VCaP (cell line): Measurements from ENCODE around the gene ELAVL3.
A peak's percentile ranks its signal among the peaks of the same experiment; 100 is the strongest.

Experiments
- H3K27ac ChIP-seq: fragments of 450-650 bp; 2 replicates; pipeline ENCODE4 v1.5.1; 2017
- CTCF ChIP-seq: fragments of 450-650 bp; conservative IDR thresholded peaks from 2 replicates; pipeline ENCODE4 v1.5.1; 2017; ENCODE audit warnings: mild to moderate bottlenecking, moderate library complexity

Gene ELAVL3

GRCh38 chr19:11483366-11484111 lies 2.7 kb upstream of the ELAVL3 start:
- H3K27ac ChIP-seq, result peak overlapping the region; percentile 83
- TF ChIP-seq CTCF, result no peak

GRCh38 chr19:11482384-11483050 lies 1.7 kb upstream of the ELAVL3 start:
- peak overlapping the region; percentile 83 for H3K27ac ChIP-seq
- peak; percentile 98 for TF ChIP-seq CTCF

- peak overlapping the region; percentile 83 for H3K27ac ChIP-seq
- no peak for TF ChIP-seq CTCF
Measured at GRCh38 chr19:11481534-11482383, 913 bp upstream of the ELAVL3 start.

GRCh38 chr19:11479898-11480714 lies 740 bp downstream of the ELAVL3 start:
- no peak for TF ChIP-seq CTCF
- H3K27ac ChIP-seq, result no peak overlapping the region

GRCh38 chr19:11479090-11479897 lies 1.6 kb downstream of the ELAVL3 start:
- TF ChIP-seq CTCF, result no peak
- H3K27ac ChIP-seq, result no peak overlapping the region

GRCh38 chr19:11478167-11479089 lies 2.4 kb downstream of the ELAVL3 start:
- TF ChIP-seq CTCF, result no peak
- H3K27ac ChIP-seq, result no peak overlapping the region
